NOMO-1 treated with DMSO at 0.1 percent for 48 hours (cell line): Measurements from ENCODE around the gene NOS1.
"Not testable (repeated sequence)": the region's sequence is repeated elsewhere in the genome, so short reads cannot be mapped to it uniquely, and the experiment has no call there.

ENCODE experiments used
- DNase-seq: peaks from one replicate; lab custom pipeline; 2025; ENCODE audit not compliant: unreplicated experiment; lab: John Stamatoyannopoulos, UW

Gene NOS1

DNA sequence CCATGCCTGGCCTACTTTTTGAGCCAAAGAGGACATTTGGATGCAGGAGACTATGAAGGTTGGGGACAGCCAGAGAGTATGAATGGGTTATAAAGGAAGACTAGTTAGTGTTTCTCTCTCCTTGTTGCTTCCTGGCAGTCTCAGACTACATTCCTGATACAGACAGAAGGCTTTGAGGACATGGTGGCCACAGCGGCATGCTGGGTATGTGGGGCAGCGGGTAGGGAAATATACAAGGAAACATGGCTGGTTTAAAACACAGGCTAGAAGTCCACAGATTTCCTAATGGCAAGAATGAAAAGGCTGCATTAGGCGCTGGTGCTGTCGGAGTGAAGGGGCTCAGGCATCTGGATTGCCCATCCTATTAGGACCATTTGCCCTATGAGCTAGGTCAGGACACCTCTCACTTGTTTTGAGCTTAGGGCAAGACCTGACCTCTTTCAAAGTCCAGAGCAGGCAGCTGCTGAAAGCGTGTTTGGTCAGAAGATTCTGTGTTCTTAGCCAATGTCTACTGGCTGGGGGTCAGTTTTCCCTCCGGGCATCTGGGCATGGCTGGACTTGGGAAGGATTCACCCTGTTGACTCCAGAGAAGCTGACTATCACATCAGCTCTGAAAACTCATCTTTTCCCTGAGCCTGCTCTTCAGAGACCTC is 151.0 kb downstream of the NOS1 start:
- DNase-seq: no peak

DNA sequence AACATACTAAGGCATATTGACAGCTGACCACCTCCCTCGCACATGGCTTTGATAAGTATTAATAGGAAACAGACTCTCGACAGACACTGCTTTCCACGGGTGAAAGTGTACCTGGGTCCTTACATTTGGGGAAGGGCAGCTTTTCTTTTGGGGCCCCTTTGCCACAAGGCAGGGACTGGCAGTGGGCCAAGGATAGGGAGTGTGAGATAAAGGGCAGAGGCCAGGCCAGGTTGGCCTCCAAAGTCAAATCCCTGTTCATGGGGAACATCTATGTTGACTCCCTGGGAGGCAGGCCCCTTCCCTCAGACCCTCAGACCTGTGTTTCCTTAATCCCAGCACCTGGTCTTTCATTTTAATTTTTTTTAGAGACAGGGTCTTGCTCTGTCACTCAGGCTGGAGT is 151.8 kb downstream of the NOS1 start:
- DNase-seq: no peak

DNA sequence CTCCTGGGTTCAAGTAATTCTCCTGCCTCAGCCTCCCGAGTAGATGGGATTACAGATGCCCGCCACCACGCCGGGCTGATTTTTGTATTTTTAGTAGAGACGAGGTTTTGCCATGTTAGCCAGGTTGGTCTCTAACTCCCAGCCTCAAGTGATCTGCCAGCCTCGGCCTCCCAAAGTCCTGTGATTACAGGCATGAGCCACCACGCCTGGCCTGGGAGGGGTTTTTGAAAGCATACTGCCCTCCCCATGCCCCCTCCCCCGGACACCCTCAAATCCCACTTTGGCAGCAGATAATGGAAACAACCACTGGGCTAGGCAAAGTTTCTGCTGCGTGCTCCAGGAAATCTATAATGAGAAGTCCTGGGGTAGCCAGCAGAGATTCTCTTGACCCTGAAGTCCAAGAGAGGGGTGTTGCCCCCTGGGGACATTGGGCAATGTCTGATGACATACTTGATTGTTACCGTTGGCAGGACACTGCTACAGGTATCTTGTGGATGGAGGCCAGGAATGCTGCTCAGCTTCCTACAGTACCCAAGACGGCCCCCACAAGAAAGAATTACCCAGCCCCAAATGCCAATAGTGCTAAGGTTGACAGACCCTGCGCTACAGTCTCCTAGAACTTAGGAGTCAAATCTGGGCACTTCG is 152.5 kb downstream of the NOS1 start:
- DNase-seq: no peak

DNA sequence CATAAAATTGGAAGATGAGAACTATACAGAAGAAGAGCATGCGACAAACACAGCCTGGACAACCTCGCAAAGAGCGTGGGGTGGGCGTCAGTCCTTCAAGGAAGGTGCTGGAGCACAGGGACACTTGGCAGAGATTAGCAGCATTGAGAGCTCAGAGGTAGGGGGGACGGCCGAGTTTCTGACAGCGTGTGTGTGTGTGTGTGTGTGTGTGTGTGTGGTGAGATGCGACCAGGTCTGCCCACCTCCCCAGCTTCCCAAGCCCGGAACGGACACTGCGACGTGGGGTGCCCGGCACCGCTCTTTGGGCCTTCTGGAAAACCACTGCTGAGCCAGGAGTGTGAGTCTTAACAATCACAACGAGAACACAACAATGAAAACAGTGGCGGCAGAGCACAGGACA is 153.2 kb downstream of the NOS1 start:
- no peak for DNase-seq

DNA sequence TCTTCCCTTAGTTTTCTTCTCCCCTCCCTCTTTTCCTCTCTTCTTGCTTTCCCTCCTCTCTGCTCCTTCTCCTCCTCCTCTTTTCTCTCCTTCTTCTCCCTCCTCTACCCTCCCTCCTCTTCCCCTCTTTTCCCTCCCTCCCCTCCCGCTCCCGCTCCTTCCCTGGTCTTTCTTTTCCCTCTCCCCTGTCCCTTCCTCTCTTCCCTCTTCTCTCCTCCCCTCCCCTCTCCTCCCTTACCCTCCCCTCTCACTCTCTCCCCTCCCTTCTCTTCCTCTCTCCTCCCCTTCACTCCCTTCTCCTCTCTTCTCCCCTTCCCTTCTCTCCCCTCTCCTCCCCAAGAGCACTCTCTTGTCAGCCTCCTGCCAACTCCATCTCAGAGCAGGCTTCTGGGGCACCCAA is 153.8 kb downstream of the NOS1 start:
- no peak for DNase-seq

DNA sequence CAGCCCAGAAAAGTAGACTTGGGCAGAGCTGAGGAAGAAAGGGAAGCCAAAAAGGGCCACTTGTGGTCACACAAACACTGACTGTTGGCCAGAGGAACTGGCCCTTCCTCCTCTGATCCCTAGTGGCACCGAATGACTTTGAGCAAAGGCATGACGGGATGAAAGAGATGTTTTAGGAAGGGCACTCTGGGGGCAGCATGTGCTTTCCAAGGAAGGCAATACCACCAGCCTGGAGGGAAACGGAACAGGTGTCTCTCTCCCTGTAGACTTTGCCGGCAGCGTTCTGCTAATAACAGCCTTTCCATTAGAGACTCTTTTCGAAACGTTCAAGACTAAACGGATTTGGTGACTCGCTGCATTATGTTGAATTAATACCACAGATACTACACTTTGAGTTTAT is 158.9 kb downstream of the NOS1 start:
- no peak for DNase-seq

DNA sequence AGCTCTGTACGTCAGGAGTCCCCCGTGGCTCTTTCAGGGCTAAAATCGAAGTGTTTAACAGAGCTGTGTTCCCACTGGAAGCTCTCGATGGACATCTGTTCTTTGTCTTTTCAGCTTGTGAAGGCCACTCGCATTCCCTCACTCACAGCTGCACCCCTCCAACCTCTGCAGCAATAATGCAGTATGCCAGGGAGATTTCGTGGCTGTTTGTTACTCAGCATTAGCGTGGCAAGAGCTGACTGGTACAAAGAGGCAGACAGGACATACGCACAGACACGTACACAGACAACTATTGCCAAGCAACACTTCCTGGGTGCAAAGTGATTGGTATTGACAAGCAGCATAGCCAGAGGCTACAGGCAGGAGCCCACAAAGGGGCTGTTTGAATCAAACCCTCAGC is 159.4 kb downstream of the NOS1 start:
- no peak for DNase-seq

DNA sequence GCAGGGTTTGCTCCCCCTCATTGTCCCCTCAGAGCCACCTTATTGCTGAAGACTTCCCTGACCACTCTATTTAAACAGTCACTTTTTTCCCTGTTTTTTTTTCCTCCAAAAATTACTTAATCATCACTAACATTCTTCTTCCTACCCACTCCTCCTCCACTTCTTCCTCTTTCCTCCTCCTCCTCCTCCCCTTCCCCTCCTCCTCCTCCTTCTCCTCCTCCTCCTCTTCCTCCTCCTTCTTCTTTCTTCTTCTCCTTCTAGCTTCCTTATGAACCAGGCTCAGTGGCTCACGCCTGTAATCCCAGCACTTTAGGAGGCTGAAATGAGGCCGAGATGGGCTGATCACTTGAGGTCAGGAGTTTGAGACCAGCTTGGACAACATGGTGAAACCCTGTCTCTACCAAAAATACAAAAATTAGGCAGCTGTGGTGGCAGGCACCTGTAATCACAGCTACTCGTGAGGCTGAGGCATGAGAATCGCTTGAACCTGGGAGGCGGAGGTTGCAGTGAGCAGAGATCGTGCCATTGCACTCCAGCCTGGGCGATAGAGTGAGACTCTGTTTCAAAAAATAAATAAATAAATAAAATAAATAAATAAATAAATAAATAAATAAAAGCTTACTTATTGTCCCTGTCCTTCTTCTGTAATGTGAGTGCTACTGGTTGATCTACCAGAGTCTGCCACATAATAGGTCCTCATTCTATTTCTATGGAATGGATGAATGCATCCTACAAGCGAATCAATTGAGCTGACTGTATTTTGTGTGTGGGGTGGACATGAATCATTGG is 161.3 kb downstream of the NOS1 start:
- not testable (repeated sequence) for DNase-seq

DNA sequence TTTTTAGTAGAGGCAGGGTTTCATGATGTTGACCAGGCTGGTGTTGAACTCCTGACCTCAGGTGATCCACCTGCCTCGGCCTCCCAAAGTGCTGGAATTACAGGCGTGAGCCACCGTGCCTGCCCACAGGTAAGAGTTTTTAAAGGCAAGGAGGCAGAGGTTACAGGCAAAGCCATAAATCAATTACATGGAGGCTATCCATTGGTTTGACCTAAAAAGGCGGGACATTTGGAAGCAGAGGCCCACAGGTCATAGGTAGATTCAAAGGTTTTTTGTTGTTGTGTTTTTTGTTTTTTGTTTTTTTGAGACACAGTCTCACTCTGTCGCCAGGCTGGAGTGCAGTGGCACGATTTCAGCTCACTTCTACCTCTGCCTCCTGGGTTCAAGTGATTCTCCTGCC is 165.1 kb downstream of the NOS1 start:
- DNase-seq: not testable (repeated sequence)

DNA sequence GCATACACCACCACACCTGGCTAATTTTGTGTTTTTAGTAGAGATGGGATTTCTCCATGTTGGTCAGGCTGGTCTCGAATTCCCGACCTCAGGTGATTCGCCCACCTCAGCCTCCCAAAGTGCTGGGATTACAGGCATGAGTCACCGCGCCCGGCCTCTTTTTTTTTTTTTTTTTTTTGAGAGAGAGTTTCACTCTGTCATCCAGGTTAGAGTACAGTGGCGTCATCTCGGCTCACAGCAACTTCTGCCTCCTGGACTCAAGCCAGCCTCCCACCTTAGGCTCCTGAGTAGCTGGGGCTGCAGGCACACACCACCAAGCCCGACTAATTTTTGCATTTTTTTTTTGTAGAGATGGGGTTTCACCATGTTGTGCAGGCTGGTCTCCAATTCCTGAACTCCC is 166.4 kb downstream of the NOS1 start:
- not testable (repeated sequence) for DNase-seq

DNA sequence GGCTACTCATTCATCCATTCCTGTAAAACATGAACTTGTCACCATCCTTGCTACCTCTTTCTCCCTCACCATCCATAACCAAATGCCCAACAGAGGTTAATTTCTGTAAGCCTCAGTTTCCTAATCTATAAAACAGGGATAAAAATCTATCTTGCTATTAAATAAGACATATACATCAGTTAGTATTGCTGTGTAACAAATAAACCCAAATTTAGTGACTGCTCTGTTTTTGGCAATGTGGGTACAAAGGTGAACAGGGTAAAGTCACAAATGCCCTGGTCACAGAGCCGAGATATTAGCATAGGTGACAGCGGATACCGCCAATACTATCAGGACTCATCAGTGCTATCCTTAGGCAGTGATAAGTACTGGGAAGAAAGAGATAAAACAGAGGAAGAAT is 167.5 kb downstream of the NOS1 start:
- DNase-seq: no peak

DNA sequence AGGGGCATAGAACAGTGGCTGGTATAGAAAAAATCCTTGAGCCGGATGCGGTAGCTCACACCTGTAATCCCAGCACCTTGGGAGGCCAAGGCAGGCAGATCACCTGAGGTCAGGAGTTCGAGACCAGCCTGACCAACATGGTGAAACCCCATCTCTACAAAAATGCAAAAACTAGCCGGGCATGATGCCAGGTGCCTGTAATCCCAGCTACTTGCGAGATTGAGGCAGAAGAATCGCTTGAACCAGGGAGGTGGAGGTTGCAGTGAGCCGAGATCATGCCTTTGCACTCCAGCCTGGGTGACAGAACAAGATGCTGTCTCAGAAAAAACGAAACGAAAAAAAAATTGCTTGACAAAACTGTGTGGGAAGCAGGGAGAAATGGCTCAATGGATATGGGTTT is 168.8 kb downstream of the NOS1 start:
- not testable (repeated sequence) for DNase-seq

DNA sequence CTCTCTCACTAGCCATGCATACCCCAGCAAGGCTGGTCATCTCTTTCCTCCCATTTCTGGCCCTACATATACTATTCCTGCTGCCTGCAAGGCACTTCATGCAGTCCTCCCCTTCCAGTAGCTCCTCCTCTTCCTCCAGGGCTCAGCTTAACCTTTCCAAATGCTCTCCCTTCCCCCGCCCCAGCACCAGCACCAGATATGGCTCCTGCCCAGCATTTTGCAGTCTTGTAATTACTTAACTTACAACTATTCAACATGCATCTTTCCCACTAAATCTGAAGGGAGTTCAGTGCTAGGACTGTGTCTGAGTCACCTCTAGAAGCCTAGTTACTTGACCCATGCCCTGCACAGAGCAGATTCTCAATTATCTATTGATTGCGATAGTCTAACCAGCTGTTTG is 169.4 kb downstream of the NOS1 start:
- no peak for DNase-seq

DNA sequence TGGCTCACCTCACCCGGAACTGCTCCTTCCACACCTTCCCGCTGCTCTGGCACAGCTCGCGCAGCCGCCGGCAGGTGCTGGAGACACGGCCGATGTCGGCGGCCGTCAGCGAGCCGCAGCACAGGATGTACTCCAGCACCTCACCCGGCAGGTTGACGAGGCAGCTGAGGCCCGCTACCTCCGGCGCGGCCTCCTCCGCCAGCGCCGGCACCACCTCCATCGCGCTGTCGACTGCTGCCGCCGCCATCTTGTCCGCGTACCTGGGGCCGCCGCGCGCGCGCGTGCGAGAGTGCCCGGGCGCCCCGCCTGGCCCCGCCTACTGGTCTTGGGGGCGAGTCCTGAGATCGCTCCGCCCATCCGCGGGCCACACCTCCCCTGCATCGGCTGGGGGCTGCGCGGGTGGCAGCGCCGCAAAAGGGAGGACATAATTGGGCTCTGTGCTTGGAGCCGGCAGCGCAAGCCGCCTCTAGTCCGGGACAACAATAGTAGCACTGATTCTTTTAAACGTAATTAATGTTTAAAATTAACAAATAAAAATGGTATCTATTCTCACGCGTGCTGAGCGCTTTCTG is 171.1 kb downstream of the NOS1 start, which contains the start of gene FBXO21:
FBXO21 (minus strand) TSS at position 261 of the 572 bp plus-strand sequence; CDS start at position 247, 14 bp downstream.
- DNase-seq: peak; percentile 55

DNA sequence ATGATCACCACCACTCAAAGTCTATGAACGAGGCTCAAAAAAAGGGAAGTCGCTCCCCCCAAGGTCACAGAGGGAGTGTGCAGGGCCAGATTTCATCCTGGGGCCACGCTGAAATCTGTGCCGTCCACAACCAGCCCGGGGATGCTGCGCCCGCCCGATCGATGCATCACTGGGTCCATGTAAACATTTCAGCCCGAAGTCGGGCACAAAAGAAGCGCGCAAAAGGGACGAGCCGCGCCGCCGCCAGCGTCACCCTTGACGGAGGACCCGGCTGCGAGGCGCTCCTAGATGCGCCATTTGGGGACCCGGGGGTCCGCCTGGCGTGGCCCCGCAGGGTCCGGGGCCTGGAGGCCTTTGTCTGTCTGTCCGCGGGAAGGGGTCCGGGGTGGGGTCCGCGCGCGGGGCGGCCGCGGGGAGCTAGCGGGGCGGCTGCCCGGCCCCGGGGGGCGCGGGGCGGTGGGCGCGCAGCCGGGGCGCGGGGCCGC is 171.7 kb downstream of the NOS1 start:
- DNase-seq: peak; percentile 11

DNA sequence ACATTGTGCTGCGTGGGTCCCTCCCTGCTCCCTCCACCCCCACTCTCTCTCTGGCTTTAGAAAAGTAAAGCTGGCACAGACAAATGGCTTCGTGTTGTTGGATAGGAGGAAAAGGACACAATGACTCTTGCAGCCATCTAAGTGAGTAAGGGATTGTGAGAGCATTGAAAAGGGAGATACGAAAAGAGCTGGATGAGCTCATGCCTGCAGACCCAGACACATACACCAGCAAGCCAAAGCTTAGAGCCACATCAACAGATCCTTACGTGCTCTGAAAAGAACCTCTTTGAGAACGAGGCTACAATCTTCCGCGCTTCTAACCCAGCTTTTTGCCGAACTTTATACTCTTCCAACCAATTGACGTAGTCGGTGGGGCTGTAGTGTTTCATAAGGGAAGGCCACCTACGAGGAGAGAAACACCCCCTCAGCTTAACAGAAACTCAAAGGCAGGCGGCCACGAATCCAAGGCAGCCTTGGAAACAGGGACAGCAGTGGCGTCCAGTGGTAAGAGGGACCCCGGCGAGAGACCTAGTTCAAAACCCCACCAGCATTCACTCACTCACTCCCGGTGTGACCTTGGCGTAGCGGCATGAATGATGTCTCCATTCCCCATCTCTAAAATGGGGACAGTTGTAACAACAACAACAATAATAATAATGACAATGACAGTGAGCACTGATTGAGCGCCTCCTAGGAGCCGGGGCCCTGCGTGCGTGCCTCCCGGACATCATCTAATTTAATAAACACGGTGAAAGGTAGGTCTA is 172.3 kb downstream of the NOS1 start:
- DNase-seq: no peak

DNA sequence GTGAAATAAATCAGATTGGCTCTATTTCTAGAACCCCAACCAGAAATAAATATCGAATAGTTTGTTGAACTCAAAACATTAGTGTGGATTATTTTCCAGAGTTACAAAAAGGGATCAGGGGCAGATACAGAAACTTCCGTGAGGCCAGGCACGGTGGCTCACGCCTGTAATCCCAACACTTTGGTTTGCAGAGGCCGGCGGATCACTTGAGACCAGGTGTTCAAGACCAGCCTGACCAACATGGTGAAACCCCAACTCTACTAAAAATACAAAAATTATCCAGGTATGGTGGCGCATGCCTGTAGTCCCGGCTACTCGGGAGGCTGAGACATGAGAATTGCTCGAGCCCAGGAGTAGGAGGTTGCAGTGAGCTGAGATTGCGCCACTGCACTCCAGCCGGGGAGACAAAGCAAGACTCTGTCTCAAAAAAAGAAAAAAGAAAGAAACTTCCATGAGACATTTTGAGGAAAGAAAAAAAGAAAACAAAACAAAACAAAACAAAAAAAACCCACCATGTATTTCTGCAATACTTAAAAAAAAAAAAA is 173.2 kb downstream of the NOS1 start:
- DNase-seq: no peak

DNA sequence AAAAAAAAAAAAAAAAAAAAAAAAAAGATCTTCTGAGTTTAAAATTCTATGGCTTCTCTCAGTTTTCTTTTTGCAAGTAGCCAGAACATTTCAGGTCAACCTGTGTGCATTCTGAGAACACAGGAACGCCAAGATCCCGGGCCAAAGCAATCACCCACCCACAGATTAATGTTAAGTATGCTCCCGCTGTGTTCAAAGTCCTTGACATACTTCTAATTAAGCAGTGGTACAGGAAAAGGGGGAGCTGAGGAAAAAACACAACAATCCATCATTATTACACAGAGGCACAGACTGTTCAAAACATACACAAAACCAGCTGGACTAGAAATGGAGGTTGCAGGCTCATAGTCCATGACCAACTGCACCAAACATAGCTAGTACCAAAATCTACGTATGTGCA is 174.0 kb downstream of the NOS1 start:
- DNase-seq: no peak

DNA sequence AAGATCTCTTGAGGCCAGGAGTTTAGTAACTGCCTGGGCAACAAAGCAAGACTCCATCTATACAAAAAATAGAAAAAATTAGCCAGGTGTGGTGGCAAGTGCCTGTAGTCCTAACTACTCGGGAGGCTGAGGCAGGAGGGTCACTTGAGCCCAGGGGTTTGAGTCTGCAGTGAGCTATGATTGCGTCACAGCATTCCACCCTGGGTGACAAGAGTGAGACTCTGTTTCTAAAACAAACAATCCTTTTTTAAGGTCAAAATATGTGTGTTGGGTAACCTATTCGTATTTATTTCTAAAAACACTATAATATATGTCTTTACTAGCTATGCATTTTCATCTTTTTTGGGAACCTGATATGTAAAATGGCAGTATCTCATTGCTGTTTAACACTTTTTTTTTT is 178.6 kb downstream of the NOS1 start:
- no peak for DNase-seq

DNA sequence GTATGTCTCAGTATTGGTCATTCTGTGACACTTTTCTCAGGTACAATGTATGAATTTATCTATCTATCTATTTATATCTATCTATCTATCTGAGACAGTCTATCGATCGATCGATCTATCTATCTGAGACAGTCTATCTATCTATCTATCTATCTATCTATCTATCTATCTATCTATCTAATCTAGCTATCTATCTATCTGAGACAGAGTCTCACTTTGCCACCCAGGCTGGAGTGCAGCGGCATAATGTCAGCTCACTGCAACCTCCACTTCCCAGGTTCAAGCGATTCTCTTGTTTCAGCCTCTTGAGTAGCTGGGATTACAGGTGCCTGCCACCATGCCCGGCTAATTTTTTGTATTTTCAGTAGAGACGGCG is 180.0 kb downstream of the NOS1 start:
- not testable (repeated sequence) for DNase-seq
